ENCODE data around the gene RBBP8NL. TPM values are rescaled to one million over a fixed set of nuclear protein-coding genes. Genes with fewer than 3 reads are reported as not detected.
"Not testable (repeated sequence)": the region's sequence is repeated elsewhere in the genome, so short reads cannot be mapped to it uniquely, and the experiment has no call there.

The RBBP8NL gene
- total RNA-seq, 1 experiment from 2014 or later = 1.5 TPM

DNA sequence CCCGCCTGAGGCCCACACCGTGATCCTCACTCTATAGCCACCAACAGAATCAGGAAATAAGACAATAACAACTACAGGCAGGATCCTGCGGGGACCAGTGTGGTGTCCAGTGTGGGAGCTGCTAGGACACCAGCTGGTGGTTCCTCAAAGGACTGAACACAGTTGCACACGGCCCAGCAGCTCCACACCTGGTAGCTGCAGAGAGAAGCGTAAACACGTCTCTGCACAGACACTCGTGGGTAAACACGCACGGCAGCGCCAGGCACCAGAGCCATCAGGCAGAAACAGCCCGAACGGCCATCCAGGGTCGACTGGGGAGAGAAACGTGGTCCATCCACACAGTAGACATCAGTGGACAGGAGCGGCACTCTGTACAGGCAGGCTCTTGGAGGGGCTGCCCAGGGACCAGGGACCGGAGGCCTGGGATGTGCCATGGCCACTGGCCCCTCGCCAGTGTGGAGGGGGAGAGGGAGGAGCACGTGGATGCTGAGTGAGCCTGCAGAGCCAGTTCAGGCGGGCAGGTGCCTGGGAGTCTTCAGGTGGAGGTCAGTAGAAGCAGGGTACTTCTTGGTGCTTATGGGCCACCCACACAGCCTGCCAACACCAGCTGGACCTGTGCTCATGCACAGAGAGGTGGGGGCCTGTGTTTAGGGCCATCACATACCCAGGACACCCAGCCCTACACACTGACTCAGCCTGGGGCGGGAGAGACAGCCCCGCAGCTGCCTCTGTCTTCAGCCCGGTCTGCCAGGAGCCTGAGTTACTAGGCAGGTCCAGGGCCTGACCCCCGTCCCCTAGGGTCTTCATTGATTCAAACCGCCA is 52.8 kb downstream of the RBBP8NL start:
- peak overlapping the region; percentile 91 for H3K27ac Mint-ChIP-seq
- CTCF ChIA-PET = interaction anchor here (0.5 to 7.4 kb wide), 5 partner anchors 8 to 72 kb away, joined by 3 to 89 read pairs (median 6); partner anchors contain the start of gene LAMA5
- no peak for TF ChIP-seq FOXP1 (CRISPR knock-in tag; IDR thresholded peaks at IDR 0.05; ENCODE audit: borderline replicate concordance)
- TF ChIP-seq, protein P1, sequence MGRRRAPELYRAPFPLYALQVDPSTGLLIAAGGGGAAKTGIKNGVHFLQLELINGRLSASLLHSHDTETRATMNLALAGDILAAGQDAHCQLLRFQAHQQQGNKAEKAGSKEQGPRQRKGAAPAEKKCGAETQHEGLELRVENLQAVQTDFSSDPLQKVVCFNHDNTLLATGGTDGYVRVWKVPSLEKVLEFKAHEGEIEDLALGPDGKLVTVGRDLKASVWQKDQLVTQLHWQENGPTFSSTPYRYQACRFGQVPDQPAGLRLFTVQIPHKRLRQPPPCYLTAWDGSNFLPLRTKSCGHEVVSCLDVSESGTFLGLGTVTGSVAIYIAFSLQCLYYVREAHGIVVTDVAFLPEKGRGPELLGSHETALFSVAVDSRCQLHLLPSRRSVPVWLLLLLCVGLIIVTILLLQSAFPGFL (CRISPR knock-in tag; IDR thresholded peaks at IDR 0.05; ENCODE audit: borderline replicate concordance) = 0 out of 2 replicates have a peak, but pooled peaks have one; percentile 11
- no peak for TF ChIP-seq SMAD3 (CRISPR knock-in tag; IDR thresholded peaks at IDR 0.05; ENCODE audit: borderline replicate concordance)
- TF ChIP-seq, protein P2, sequence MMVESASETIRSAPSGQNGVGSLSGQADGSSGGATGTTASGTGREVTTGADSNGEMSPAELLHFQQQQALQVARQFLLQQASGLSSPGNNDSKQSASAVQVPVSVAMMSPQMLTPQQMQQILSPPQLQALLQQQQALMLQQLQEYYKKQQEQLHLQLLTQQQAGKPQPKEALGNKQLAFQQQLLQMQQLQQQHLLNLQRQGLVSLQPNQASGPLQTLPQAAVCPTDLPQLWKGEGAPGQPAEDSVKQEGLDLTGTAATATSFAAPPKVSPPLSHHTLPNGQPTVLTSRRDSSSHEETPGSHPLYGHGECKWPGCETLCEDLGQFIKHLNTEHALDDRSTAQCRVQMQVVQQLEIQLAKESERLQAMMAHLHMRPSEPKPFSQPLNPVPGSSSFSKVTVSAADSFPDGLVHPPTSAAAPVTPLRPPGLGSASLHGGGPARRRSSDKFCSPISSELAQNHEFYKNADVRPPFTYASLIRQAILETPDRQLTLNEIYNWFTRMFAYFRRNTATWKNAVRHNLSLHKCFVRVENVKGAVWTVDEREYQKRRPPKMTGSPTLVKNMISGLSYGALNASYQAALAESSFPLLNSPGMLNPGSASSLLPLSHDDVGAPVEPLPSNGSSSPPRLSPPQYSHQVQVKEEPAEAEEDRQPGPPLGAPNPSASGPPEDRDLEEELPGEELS (CRISPR knock-in tag; IDR thresholded peaks at IDR 0.05) = no peak
- TF ChIP-seq, protein P3, sequence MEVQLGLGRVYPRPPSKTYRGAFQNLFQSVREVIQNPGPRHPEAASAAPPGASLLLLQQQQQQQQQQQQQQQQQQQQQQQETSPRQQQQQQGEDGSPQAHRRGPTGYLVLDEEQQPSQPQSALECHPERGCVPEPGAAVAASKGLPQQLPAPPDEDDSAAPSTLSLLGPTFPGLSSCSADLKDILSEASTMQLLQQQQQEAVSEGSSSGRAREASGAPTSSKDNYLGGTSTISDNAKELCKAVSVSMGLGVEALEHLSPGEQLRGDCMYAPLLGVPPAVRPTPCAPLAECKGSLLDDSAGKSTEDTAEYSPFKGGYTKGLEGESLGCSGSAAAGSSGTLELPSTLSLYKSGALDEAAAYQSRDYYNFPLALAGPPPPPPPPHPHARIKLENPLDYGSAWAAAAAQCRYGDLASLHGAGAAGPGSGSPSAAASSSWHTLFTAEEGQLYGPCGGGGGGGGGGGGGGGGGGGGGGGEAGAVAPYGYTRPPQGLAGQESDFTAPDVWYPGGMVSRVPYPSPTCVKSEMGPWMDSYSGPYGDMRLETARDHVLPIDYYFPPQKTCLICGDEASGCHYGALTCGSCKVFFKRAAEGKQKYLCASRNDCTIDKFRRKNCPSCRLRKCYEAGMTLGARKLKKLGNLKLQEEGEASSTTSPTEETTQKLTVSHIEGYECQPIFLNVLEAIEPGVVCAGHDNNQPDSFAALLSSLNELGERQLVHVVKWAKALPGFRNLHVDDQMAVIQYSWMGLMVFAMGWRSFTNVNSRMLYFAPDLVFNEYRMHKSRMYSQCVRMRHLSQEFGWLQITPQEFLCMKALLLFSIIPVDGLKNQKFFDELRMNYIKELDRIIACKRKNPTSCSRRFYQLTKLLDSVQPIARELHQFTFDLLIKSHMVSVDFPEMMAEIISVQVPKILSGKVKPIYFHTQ (CRISPR knock-in tag; IDR thresholded peaks at IDR 0.05) = no peak
- TF ChIP-seq, protein P4, sequence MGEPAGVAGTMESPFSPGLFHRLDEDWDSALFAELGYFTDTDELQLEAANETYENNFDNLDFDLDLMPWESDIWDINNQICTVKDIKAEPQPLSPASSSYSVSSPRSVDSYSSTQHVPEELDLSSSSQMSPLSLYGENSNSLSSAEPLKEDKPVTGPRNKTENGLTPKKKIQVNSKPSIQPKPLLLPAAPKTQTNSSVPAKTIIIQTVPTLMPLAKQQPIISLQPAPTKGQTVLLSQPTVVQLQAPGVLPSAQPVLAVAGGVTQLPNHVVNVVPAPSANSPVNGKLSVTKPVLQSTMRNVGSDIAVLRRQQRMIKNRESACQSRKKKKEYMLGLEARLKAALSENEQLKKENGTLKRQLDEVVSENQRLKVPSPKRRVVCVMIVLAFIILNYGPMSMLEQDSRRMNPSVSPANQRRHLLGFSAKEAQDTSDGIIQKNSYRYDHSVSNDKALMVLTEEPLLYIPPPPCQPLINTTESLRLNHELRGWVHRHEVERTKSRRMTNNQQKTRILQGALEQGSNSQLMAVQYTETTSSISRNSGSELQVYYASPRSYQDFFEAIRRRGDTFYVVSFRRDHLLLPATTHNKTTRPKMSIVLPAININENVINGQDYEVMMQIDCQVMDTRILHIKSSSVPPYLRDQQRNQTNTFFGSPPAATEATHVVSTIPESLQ (CRISPR knock-in tag; IDR thresholded peaks at IDR 0.05) = no peak
- TF ChIP-seq, protein P5, sequence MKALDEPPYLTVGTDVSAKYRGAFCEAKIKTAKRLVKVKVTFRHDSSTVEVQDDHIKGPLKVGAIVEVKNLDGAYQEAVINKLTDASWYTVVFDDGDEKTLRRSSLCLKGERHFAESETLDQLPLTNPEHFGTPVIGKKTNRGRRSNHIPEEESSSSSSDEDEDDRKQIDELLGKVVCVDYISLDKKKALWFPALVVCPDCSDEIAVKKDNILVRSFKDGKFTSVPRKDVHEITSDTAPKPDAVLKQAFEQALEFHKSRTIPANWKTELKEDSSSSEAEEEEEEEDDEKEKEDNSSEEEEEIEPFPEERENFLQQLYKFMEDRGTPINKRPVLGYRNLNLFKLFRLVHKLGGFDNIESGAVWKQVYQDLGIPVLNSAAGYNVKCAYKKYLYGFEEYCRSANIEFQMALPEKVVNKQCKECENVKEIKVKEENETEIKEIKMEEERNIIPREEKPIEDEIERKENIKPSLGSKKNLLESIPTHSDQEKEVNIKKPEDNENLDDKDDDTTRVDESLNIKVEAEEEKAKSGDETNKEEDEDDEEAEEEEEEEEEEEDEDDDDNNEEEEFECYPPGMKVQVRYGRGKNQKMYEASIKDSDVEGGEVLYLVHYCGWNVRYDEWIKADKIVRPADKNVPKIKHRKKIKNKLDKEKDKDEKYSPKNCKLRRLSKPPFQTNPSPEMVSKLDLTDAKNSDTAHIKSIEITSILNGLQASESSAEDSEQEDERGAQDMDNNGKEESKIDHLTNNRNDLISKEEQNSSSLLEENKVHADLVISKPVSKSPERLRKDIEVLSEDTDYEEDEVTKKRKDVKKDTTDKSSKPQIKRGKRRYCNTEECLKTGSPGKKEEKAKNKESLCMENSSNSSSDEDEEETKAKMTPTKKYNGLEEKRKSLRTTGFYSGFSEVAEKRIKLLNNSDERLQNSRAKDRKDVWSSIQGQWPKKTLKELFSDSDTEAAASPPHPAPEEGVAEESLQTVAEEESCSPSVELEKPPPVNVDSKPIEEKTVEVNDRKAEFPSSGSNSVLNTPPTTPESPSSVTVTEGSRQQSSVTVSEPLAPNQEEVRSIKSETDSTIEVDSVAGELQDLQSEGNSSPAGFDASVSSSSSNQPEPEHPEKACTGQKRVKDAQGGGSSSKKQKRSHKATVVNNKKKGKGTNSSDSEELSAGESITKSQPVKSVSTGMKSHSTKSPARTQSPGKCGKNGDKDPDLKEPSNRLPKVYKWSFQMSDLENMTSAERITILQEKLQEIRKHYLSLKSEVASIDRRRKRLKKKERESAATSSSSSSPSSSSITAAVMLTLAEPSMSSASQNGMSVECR (CRISPR knock-in tag; IDR thresholded peaks at IDR 0.05; ENCODE audit: borderline replicate concordance) = no peak
- TF ChIP-seq, protein P6, sequence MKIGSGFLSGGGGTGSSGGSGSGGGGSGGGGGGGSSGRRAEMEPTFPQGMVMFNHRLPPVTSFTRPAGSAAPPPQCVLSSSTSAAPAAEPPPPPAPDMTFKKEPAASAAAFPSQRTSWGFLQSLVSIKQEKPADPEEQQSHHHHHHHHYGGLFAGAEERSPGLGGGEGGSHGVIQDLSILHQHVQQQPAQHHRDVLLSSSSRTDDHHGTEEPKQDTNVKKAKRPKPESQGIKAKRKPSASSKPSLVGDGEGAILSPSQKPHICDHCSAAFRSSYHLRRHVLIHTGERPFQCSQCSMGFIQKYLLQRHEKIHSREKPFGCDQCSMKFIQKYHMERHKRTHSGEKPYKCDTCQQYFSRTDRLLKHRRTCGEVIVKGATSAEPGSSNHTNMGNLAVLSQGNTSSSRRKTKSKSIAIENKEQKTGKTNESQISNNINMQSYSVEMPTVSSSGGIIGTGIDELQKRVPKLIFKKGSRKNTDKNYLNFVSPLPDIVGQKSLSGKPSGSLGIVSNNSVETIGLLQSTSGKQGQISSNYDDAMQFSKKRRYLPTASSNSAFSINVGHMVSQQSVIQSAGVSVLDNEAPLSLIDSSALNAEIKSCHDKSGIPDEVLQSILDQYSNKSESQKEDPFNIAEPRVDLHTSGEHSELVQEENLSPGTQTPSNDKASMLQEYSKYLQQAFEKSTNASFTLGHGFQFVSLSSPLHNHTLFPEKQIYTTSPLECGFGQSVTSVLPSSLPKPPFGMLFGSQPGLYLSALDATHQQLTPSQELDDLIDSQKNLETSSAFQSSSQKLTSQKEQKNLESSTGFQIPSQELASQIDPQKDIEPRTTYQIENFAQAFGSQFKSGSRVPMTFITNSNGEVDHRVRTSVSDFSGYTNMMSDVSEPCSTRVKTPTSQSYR (CRISPR knock-in tag; IDR thresholded peaks at IDR 0.05) = 0 out of 2 replicates have a peak, but pooled peaks have one; percentile 17
- ATAC-seq = no peak
- no peak for DNase-seq (ENCODE audit: low spot score)
- H3K9me3 Mint-ChIP-seq = no peaks in the 10 kb centered on the region
- no peaks in the 10 kb centered on the region for H3K36me3 Mint-ChIP-seq
- POLR2A ChIA-PET = interaction anchor here (1.6 to 4.0 kb wide), 4 partner anchors 8 to 69 kb away, joined by 3 to 29 read pairs (median 6); partner anchors contain the start of gene LAMA5
- H3K4me1 Mint-ChIP-seq = peaks cover 30% of the 10 kb centered on the region
- no peak overlapping the region for H3K4me3 Mint-ChIP-seq
- no peaks in the 10 kb centered on the region; the same call in 1 of the 2 replicates for H3K27me3 Mint-ChIP-seq (ENCODE audit: low read depth)

DNA sequence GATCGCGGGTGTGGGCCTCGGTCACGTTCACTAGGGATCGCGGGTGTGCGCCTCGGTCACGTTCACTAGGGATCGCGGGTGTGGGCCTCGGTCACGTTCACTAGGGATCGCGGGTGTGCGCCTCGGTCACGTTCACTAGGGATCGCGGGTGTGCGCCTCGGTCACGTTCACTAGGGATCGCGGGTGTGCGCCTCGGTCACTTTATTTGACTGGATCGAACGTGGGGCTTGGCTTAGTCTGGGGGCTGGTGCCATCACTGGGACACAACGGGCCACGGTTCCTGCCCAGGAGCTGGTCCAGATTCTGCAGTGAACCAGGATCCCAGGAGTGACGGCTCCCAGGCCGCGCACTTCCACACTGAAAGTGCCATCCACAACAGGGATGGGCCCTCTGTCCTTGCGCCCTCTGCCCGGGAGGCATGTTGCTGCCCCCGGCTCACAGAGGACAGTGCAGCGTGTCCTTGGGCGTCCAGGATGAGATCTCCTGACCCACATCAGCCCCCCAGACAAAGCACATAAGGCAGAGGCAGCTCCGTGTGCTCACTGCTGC is 53.6 kb downstream of the RBBP8NL start:
- not testable (repeated sequence) for H3K4me3 Mint-ChIP-seq; H3K36me3 Mint-ChIP-seq; H3K27me3 Mint-ChIP-seq (ENCODE audit: low read depth); DNase-seq (ENCODE audit: low spot score); ATAC-seq; H3K9me3 Mint-ChIP-seq
- ChIA-PET CTCF (interaction anchor here (0.5 to 1.1 kb wide), 3 partner anchors 9 to 10 kb away, joined by 3 to 4 read pairs (median 3); no protein-coding TSS in a partner anchor), POLR2A (interaction anchor here (1.6 to 1.8 kb wide), 3 partner anchors 13 to 68 kb away, joined by 3 to 6 read pairs (median 6); no protein-coding TSS in a partner anchor)
- Mint-ChIP-seq H3K27ac (peak overlapping the region; percentile 91; the same call in 1 of the 2 replicates), H3K4me1 (peaks cover 36% of the 10 kb centered on the region)

Measured in WTC11 (cell line).